HEK293 (cell line): ENCODE measurements around the gene C22orf15.

ENCODE experiments used
- CTCF ChIA-PET: fragments of 350-600 bp; formaldehyde crosslinking; extraction: SDS; loops from one replicate; lab custom pipeline; 2021; ENCODE audit warnings: antibody characterized with exemption; lab: Yijun Ruan, JAX
- POLR2A ChIA-PET: fragments of 300-600 bp; formaldehyde crosslinking; extraction: SDS; loops from one replicate; lab custom pipeline; 2020; ENCODE audit warnings: antibody characterized with exemption, inconsistent platforms; lab: Yijun Ruan, JAX
- H3K27ac ChIP-seq: fragments of 200-500 bp; sonication (Bioruptor generic); 2 replicates; pipeline ENCODE4 v1.5.1; 2014; ENCODE audit warnings: low read depth, low read length, control low read depth, inconsistent platforms; ENCODE audit errors: extremely low read depth
- H3K36me3 ChIP-seq, 2 experiments: fragments of 200-500 bp in 1 of 2; sonication (Bioruptor generic) in 1 of 2; 1 replicate in 1 of 2; 2 replicates in 1 of 2; pipeline ENCODE4 v1.5.1; 2014 to 2017; ENCODE audit warnings: inconsistent platforms in 2 of 2, low read length in 2 of 2; ENCODE audit not compliant: control insufficient read depth in 2 of 2, insufficient read depth in 1 of 2
- H3K4me1 ChIP-seq: fragments of 200-500 bp; sonication (Bioruptor generic); 2 replicates; pipeline ENCODE4 v1.5.1; 2014; ENCODE audit warnings: mild to moderate bottlenecking, low read length, inconsistent platforms; ENCODE audit not compliant: control insufficient read depth, insufficient read depth
- H3K4me3 ChIP-seq: 2 replicates; pipeline ENCODE4 v1.5.1; 2011; ENCODE audit warnings: low read depth, mild to moderate bottlenecking, control low read depth, low read length, moderate library complexity
- H3K9me3 ChIP-seq: fragments of 200-500 bp; sonication (Bioruptor generic); 2 replicates; pipeline ENCODE4 v1.5.1; 2014; ENCODE audit warnings: low read depth, low read length, inconsistent platforms; ENCODE audit not compliant: control insufficient read depth, insufficient read depth
- IKZF3 ChIP-seq: fragments of 450-650 bp; IDR thresholded peaks from 2 replicates; pipeline ENCODE4 v1.5.0; 2018; ENCODE audit warnings: missing biosample characterization, mild to moderate bottlenecking, missing genetic modification characterization, moderate library complexity
- OVOL3 ChIP-seq: fragments of 450-650 bp; formaldehyde crosslinking; IDR thresholded peaks from 2 replicates; pipeline ENCODE4 v1.5.1; 2016; ENCODE audit warnings: missing biosample characterization, missing genetic modification characterization
- SETDB1 ChIP-seq: IDR thresholded peaks from one replicate; pipeline ENCODE4 v1.6.1; 2017; ENCODE audit warnings: mild to moderate bottlenecking, low read length, moderate library complexity, mixed read lengths; ENCODE audit not compliant: insufficient read length
- SP7 ChIP-seq: fragments of 450-650 bp; formaldehyde crosslinking; IDR thresholded peaks from 2 replicates; pipeline ENCODE4 v1.5.1; 2016; ENCODE audit warnings: missing biosample characterization, missing genetic modification characterization
- ZNF214 ChIP-seq: fragments of 450-650 bp; formaldehyde crosslinking; IDR thresholded peaks from 2 replicates; pipeline ENCODE4 v1.5.1; 2017; ENCODE audit warnings: missing biosample characterization, mild to moderate bottlenecking, missing genetic modification characterization, borderline replicate concordance
- ZNF24 ChIP-seq: fragments of 450-650 bp; formaldehyde crosslinking; IDR thresholded peaks from 2 replicates; pipeline ENCODE4 v1.5.1; 2016; ENCODE audit warnings: missing biosample characterization, missing genetic modification characterization
- ZNF292 ChIP-seq: fragments of 450-650 bp; formaldehyde crosslinking; IDR thresholded peaks from 2 replicates; pipeline ENCODE4 v1.5.1; 2016; ENCODE audit warnings: low read depth, missing biosample characterization, missing genetic modification characterization, borderline replicate concordance
- ZNF302 ChIP-seq: fragments of 450-650 bp; formaldehyde crosslinking; IDR thresholded peaks from 2 replicates; pipeline ENCODE4 v1.5.1; 2016; ENCODE audit warnings: missing biosample characterization, missing genetic modification characterization, low read depth
- ZNF311 ChIP-seq: fragments of 450-650 bp; formaldehyde crosslinking; IDR thresholded peaks from 2 replicates; pipeline ENCODE4 v1.5.1; 2017; ENCODE audit warnings: missing biosample characterization, missing genetic modification characterization, borderline replicate concordance
- ZNF530 ChIP-seq: fragments of 450-650 bp; formaldehyde crosslinking; IDR thresholded peaks from 2 replicates; pipeline ENCODE4 v1.5.1; 2016; ENCODE audit warnings: low read depth, missing biosample characterization, missing genetic modification characterization
- ZNF555 ChIP-seq: fragments of 450-650 bp; formaldehyde crosslinking; conservative IDR thresholded peaks from 2 replicates; pipeline ENCODE4 v1.5.1; 2017; ENCODE audit warnings: missing biosample characterization, mild to moderate bottlenecking, missing genetic modification characterization, inconsistent platforms
- ZNF571 ChIP-seq: fragments of 450-650 bp; formaldehyde crosslinking; IDR thresholded peaks from 2 replicates; pipeline ENCODE4 v1.5.0; 2017; ENCODE audit warnings: missing biosample characterization, missing genetic modification characterization
- ZNF701 ChIP-seq: fragments of 450-650 bp; formaldehyde crosslinking; IDR thresholded peaks from 2 replicates; pipeline ENCODE4 v1.5.1; 2016; ENCODE audit warnings: missing biosample characterization, missing genetic modification characterization
- TF ChIP-seq, protein P1 (sequence below): fragments of 450-650 bp; formaldehyde crosslinking; IDR thresholded peaks from 2 replicates; pipeline ENCODE4 v1.5.1; 2017; ENCODE audit warnings: missing biosample characterization, missing genetic modification characterization
- TF ChIP-seq, protein P2 (sequence below): fragments of 450-650 bp; formaldehyde crosslinking; IDR thresholded peaks from 2 replicates; pipeline ENCODE4; 2016; ENCODE audit warnings: missing biosample characterization, missing genetic modification characterization
- TF ChIP-seq, protein P3 (sequence below): fragments of 450-650 bp; formaldehyde crosslinking; IDR thresholded peaks from 2 replicates; pipeline ENCODE4 v1.5.0; 2017; ENCODE audit warnings: missing biosample characterization, missing genetic modification characterization, borderline replicate concordance
- TF ChIP-seq, protein P4 (sequence below): fragments of 450-650 bp; formaldehyde crosslinking; IDR thresholded peaks from 2 replicates; pipeline ENCODE4 v1.5.1; 2016; ENCODE audit warnings: missing biosample characterization, missing genetic modification characterization

The C22orf15 gene

GRCh38 chr22:23742505-23743264, 20.1 kb upstream of the C22orf15 start:
- Histone ChIP-seq H3K36me3 (peaks cover 13 to 48% of the 10 kb centered on the region in 2 experiments), H3K27ac (no peak overlapping the region), H3K4me3 (no peak overlapping the region), H3K4me1 (no peaks in the 10 kb centered on the region), H3K9me3 (no peaks in the 10 kb centered on the region)
- POLR2A ChIA-PET: no interaction called here
- CTCF ChIA-PET: interaction anchor here (0.6 to 1.2 kb wide), 2 partner anchors 25 to 108 kb away, joined by 3 to 5 read pairs; partner anchors contain the start of gene CHCHD10
- TF ChIP-seq ZNF530 (tag by site-specific recombination) (no peak), ZNF555 (tag by site-specific recombination) (no peak), ZNF292 (tag by site-specific recombination) (no peak), ZNF302 (tag by site-specific recombination) (no peak), ZNF214 (peak; percentile 45; the same call in 1 of the 2 replicates), IKZF3 (tag by site-specific recombination) (no peak)

DNA sequence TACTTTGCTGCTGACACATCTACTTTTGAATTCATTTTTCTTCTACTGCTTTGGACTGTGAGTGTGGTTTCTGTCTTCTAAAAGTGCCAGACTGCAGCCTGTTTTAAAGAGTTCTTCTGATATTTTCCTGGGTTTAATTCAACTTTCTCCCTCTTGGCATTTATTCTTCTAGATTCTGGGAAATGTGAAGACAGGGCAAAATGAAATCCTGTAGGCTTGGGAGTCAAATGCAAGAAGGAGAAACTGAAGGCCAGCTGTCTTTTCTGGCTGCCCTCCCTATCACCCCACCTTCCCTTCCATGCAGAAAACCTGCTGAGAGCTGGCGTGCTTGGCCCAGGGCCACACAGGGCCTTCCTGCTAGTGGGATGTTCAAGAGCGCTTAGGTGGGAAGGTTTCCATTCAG, 19.5 kb upstream of the C22orf15 start:
- TF ChIP-seq ZNF24 (tag by site-specific recombination): no peak
- TF ChIP-seq, protein P1, sequence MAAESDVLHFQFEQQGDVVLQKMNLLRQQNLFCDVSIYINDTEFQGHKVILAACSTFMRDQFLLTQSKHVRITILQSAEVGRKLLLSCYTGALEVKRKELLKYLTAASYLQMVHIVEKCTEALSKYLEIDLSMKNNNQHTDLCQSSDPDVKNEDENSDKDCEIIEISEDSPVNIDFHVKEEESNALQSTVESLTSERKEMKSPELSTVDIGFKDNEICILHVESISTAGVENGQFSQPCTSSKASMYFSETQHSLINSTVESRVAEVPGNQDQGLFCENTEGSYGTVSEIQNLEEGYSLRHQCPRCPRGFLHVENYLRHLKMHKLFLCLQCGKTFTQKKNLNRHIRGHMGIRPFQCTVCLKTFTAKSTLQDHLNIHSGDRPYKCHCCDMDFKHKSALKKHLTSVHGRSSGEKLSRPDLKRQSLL: no peak
- no peak for TF ChIP-seq ZNF311 (tag by site-specific recombination)
- no peak for TF ChIP-seq OVOL3 (tag by site-specific recombination)
- Histone ChIP-seq H3K36me3 (peaks cover 13 to 48% of the 10 kb centered on the region in 2 experiments), H3K4me3 (no peak overlapping the region), H3K9me3 (no peaks in the 10 kb centered on the region), H3K4me1 (no peaks in the 10 kb centered on the region), H3K27ac (no peak overlapping the region)
- CTCF ChIA-PET: no interaction called here
- POLR2A ChIA-PET: no interaction called here

DNA sequence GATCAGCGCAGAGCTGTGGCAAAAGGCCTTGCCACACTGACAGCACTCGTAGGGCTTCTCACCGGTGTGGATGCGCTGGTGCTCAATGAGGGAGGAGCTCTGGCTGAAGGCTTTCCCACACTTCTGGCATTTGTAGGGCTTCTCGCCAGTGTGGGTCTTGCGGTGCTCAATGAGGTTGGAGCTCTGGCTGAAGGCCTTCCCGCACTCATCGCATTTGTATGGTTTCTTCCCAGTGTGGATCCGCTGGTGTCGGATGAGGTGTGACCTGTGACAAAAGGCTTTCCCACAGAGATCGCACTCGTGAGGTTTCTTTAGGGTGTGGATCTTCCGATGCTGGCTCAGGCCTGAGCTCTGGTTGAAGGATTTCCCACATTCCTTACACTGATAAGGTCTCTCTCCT, 18.8 kb upstream of the C22orf15 start:
- Histone ChIP-seq H3K36me3 (peaks cover 13 to 48% of the 10 kb centered on the region in 2 experiments), H3K4me1 (no peaks in the 10 kb centered on the region), H3K4me3 (no peak overlapping the region), H3K27ac (no peak overlapping the region)
- ChIA-PET POLR2A (interaction anchor here (0.6 to 2.0 kb wide), 2 partner anchors 18 to 27 kb away, joined by 3 to 7 read pairs; no protein-coding TSS in a partner anchor), CTCF (interaction anchor here (0.7 kb wide), 1 partner anchor 538 kb away, joined by 3 read pairs; no protein-coding TSS in a partner anchor)
- TF ChIP-seq SETDB1 (peak; percentile 77), ZNF701 (tag by site-specific recombination) (no peak), ZNF214 (peak; percentile 51; the same call in 1 of the 2 replicates), ZNF571 (no peak), SP7 (tag by site-specific recombination) (no peak)
- TF ChIP-seq, protein P2, sequence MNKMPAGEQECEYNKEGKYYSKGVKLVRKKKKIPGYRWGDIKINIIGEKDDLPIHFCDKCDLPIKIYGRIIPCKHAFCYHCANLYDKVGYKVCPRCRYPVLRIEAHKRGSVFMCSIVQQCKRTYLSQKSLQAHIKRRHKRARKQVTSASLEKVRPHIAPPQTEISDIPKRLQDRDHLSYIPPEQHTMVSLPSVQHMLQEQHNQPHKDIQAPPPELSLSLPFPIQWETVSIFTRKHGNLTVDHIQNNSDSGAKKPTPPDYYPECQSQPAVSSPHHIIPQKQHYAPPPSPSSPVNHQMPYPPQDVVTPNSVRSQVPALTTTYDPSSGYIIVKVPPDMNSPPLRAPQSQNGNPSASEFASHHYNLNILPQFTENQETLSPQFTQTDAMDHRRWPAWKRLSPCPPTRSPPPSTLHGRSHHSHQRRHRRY (tag by site-specific recombination): no peak
- TF ChIP-seq, protein P3, sequence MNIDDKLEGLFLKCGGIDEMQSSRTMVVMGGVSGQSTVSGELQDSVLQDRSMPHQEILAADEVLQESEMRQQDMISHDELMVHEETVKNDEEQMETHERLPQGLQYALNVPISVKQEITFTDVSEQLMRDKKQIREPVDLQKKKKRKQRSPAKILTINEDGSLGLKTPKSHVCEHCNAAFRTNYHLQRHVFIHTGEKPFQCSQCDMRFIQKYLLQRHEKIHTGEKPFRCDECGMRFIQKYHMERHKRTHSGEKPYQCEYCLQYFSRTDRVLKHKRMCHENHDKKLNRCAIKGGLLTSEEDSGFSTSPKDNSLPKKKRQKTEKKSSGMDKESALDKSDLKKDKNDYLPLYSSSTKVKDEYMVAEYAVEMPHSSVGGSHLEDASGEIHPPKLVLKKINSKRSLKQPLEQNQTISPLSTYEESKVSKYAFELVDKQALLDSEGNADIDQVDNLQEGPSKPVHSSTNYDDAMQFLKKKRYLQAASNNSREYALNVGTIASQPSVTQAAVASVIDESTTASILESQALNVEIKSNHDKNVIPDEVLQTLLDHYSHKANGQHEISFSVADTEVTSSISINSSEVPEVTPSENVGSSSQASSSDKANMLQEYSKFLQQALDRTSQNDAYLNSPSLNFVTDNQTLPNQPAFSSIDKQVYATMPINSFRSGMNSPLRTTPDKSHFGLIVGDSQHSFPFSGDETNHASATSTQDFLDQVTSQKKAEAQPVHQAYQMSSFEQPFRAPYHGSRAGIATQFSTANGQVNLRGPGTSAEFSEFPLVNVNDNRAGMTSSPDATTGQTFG (tag by site-specific recombination): no peak
- TF ChIP-seq, protein P4, sequence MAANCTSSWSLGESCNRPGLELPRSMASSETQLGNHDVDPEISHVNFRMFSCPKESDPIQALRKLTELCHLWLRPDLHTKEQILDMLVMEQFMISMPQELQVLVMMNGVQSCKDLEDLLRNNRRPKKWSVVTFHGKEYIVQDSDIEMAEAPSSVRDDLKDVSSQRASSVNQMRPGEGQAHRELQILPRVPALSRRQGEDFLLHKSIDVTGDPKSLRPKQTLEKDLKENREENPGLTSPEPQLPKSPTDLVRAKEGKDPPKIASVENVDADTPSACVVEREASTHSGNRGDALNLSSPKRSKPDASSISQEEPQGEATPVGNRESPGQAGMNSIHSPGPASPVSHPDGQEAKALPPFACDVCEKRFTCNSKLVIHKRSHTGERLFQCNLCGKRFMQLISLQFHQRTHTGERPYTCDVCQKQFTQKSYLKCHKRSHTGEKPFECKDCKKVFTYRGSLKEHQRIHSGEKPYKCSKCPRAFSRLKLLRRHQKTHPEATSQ (tag by site-specific recombination): no peak
- TF ChIP-seq, all 188 proteins: peak for 2
- H3K9me3 ChIP-seq: no peaks in the 10 kb centered on the region
